CD4-positive, alpha-beta T cell treated with Interleukin-10 for 1 hour (primary cell): ENCODE results near the gene LGMN.

Experiments
- DNase-seq: peaks from one replicate; pipeline ENCODE4 v3.0.0-alpha.2; 2020

Gene LGMN

DNA sequence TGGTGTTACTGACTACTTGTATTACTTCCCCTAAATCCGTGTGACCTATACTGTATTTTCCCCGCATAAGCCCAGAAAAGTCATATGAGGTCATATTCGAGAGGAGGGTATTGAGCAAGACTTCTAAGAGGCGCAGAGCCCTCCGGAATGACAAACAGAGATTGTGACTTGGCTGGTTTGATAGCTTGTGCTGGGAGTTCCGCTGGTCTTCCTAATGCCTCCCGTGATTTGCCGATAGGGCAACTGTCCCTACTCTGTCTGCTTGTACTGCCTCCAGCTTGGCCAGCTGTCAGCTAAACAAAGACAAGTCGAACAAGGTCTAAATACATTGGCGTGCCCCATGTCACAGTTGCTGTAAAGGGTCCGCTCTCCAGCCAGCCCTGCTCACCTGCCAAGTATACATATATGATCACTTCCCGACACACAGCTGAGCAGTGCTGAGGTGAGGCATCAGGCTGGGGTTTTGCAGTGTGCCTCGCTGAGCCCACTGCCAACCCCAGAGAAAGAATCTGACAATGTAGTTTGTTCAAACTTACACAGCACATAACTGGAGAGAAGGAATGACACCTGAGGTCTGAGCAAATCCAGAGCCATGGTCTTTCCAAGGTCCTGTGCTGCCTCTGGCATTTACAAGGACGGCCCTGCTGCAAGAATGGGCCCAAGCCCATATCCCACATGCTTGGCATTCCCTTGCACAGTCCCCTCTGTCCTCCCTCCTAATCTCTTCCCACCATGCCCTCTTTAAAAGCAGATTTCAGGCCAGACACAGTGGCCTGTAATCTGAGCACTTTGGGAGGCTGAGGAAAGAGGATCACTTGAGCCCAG is 23.7 kb downstream of the LGMN start:
- no peak for DNase-seq

DNA sequence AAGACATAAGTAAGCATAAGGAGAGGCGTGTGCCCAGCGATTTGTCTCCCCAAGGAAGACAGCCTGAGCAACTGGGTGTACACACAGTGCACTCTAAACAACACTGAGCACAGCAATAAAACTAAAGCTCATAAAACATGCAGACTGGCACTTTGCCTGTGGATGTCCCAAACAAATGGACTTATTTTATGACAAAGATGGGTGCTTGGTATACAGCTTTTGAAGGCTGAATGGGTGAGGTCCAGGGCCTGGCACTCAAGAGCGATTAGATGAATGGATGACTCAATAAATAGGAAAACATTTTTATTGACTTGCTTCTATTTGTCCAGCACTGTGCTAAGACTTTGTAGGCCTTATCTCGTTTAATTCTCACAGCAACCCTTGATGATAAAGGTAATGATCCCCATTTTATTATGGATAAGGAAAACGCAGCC is 28.5 kb downstream of the LGMN start:
- DNase-seq: no peak

DNA sequence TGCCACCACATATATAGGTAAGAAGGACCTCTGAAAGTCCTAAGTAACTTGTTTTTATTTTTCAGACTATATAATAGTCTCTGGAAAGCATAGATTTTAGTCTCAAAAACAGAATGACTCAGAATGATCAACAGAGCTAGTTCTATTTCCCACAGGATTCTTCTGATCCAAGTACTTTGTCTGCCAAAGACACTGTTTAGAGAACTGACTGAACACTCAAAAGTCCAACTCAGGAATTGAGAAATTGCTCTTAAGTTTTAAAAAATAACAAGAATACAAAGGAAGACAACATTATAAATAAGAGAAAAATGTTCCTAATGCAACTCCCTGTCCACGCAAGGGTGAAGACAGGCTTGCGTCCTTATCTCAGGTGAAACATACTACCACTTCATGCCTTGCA is 29.0 kb downstream of the LGMN start:
- no peak for DNase-seq

GRCh38 chr14:92718664-92719063 is 29.8 kb downstream of the LGMN start:
- no peak for DNase-seq

DNA sequence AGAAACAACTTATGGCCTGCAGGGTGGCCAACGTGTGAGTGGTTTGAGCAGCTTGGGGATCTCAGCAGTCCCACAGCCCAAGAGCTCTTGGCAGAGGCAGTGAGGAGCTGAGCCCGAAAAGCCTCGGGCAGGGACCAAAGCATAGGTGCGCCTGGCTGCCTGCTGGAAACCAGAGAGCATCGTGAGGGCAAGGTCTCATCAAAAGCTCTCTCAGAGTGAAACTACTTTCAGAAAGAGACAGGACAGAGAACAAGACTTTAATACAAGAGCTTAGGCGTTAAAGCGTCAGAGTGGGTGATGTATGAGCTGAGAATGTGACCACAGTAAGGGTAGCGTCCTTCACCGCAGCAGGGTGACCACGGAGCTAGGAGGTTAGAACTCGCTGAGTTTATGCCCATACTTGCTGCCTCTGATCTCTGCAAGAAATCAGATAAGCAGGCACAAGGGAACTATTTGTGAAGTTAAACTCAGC is 30.8 kb downstream of the LGMN start:
- DNase-seq: no peak

DNA sequence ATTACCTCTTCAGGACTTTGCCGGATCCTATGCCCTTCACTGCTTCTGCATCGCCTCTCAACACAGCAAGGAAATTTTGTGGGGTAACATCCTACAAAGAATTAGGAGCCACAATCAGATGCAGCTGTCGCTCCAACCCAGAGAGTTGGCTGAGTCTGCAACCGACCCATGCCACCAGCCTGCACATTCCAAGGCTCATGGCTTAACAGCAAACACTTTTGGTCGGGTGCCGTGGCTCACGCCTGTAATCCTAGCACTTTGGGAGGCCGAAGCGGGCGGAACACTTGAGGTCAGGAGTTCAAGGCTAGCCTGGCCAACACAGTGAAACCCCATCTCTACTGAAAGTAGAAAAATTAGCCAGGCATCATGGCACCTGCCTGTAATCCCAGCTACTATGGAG is 32.3 kb downstream of the LGMN start:
- DNase-seq: no peak

- DNase-seq: peak; percentile 78
Measured at GRCh38 chr14:92714739-92715307, 33.6 kb downstream of the LGMN start.

DNA sequence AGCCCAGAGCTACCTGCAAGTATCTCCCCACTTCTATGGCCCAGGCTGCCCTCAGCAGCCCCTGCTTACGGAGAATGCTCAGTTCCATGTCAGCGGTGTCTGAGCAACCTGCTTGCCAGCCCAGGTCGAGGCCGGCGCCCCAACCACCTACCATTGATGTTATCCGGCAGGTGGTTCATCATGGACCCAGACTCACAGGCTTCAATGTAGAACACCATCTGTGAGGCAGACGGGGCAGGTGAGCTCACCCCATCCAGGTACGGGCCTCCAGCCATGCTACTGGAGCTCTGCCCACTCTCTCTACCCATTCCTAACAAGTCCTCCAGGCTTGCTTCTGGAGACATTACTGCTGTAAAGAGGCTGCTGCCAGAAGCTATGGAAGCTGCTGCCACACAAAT is 35.8 kb downstream of the LGMN start:
- no peak for DNase-seq

- DNase-seq: no peak
Measured at GRCh38 chr14:92711976-92712653, 36.3 kb downstream of the LGMN start.

DNA sequence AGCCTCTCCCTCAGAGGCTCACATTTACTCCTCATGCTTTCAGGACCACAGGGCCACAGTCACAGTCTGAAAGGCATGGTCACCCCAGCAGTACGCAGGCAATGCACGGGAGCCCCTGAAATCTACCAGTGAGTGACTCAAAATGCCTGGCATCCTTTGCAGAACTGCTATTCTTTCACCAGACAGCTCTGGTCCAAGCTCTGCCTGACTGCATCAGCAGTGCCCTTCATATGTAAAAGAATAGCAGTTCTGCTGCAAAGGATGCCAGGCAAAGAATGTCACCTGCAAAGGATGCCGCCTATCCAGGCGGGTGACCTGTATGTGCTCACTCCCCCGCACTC is 38.5 kb downstream of the LGMN start:
- DNase-seq: no peak

DNA sequence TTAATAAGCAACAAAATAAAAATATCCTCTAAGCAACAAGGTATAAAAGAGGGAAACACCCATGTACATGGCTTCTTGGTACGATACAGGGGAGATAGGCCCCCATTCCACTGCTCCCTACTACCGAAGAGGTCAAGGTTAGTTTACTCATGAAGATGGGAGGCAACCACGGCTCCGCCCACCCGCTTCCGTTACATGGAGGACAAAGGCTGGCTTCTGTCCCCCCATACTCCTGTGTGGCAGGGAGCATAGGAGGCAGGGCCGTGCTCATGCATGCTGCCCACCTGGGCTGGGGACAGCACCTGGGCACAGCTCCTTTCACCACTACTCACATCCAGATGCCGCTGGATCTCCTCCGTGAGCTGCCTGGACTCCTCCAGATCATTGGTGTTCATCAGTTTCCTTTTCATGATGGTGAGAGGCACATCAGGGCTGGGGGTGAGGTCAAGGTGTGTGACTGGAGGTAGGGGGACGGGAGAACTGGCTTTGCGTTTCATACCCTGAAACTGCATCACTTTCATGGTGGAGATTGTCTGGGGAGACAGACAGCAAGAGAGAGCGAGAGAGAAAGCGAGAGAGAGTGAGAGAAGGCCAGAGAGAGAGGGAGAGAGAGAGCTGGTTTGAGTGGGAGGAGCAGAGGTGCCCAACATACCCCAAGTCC is 39.0 kb downstream of the LGMN start:
- DNase-seq: no peak

- DNase-seq: no peak
Measured at GRCh38 chr14:92706386-92706785, 42.0 kb downstream of the LGMN start.

DNA sequence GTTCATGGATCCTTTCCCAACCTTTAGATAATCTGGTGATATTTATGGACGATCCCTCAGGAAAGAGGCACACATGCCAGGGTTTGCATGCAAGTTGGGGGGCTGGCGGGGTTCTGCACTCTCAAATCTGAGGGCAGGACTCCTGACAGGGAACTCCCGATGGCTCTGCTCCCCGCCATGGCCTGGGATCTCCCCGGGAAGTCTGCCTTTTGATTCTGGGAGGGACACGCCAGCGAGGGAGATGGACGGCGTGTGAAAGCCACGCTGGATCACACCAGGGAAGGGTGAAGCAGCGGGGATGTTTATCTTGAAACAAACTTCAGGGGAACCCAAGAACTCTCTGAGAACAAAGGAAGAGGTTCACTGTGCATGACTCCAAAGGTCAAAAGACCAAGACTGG is 43.6 kb downstream of the LGMN start:
- no peak for DNase-seq

DNA sequence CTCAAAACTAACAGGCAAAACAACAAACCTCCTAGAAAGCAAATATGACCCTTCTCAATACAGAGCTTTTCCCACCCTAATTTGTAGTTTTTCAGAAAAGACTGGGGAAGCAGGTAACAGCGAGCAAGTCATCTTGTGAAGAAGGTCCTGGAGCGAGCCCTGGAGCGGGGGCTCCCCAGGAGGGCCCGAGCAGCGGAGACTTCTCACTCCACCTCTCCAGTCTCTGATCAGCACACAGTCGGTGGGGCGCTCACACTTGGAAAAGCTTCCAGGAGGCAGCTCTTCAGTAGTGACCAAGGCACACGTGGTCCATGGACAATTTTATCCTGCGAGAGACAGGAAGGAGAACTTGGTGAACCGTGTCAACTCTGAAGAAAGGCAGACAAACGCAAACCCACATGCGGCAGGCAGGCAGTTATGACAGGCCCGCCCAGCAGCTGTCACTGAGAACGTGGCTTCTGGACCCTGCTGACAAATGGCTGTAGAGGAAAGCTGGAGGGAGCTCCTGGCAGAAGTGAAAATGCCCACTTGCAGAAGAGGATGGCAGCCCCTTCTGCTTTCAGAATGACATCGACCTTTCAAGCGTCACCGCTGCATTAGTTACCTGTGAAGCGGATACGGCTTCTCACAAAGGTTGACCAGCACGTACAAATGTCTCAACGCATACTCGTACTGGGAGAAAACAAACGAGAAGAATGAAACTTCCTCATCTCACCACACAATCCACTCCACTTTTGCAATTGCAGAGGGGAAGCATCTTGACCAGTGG is 44.2 kb downstream of the LGMN start:
- DNase-seq: peak; percentile 23

DNA sequence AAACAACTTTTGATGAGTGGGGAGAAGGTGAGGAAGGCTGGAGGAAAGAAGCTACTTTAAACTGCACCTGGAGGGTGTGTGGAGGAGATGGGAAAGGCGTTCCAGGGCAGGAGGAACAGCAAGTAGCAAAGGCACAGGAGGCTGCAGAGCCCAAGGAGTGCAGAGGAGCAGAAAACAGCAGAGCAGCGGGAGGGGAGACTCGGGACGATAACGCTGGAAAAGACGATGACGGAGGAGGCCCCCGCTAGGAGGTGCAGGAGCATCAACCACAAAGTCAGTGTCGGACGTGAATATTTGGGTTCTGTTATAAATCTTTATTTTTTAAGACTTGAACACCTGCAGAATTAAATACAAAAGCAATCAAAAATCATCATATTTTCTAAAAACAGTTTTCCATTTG is 44.9 kb downstream of the LGMN start:
- DNase-seq: no peak

DNA sequence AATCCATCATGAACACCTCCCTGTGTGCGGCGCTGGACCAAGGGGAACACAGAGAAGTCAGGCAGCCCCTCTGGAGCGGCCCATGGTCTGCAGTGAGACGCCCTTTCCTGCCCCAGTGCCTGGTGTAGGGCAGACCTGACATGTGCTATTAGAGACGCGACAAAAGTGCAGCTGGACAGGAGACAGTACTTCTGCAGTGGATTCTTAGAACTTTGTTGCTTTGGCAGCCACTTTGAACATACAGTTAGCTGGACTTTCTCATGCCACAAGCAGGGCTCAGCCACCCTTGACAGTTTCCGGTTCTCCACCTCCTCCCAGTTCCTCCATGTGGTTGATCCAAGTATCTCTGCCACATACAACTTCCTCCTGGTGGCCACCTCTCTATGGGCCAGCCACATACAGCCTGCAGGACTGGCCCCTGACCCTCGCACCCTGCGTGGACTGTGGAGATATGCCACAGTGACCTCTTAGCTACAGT is 45.9 kb downstream of the LGMN start:
- no peak for DNase-seq

DNA sequence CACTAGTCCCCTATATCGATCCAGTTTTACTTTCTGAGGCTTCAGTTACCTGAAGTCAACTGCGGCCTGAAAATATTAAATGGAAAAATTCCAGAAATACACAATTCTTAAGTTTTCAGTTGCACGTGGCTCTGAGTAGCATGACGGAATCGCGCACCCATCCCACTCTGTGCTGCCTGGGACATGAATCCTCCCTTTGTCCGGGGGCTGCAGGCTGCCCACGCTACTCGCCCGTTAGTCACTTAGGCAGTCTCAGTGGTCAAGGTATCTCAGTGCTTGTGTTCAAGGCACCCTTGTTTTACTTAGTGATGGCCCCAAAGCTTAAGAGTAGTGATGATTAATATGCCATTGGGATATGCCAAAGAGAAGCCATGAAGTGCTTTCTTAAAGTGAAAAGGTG is 46.6 kb downstream of the LGMN start:
- DNase-seq: no peak

DNA sequence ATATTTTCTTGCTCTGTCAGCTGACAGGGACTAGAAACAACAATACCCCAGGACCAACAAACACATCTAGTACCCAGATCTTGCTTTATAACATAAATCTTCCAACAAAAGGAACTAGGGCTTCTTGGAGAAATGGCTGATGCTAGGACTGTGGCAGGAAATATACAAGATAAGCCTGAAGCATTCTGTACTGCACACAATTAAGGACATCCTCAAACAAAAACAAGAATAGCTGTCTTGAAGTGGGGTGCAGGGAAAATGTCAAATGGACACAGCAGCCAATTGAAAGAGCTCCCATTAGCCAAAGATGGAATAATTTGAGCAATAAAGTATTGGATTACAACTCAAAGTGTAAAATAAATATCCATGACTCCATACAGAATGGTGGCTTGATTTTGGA is 50.0 kb downstream of the LGMN start:
- DNase-seq: no peak

DNA sequence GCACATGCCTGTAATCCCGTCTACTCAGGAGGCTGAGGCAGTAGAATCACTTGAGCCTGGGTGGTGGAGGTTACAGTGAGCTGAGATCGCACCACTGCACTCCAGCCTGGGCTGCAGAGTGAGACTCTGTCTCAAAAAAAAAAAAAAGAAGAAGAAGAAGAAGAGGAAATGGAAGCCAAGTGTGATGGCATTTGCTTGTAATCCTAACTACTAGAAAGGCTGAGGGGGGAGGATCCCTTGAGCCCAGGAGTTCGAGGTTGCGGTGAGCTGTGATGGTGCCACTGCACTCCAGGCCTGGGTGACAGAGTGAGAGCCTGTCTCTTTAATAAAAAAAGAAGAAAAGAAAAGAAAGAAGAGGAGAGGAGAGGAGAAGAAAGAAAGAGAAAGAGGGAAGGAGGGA is 52.1 kb downstream of the LGMN start:
- no peak for DNase-seq

DNA sequence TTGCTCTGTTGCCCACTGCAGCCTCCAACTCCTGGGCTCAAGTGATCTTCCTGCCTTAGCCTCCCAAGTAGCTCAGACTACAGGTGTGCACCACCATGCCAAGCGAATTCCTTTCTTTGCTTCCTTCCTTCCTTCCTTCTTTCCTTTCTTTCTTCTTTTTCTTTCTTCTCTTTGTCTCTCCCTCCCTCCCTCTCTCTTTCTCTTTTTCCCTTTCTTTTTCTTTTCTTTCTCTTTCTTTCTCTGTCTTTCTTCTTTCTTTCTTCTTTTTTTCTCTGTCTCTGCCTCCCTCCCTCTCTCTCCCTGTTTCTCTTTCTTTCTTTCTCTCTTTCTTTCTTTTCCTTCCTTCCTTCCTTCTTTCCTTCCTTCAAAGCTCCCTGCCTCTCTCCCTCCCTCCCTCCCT is 52.9 kb downstream of the LGMN start:
- no peak for DNase-seq

DNA sequence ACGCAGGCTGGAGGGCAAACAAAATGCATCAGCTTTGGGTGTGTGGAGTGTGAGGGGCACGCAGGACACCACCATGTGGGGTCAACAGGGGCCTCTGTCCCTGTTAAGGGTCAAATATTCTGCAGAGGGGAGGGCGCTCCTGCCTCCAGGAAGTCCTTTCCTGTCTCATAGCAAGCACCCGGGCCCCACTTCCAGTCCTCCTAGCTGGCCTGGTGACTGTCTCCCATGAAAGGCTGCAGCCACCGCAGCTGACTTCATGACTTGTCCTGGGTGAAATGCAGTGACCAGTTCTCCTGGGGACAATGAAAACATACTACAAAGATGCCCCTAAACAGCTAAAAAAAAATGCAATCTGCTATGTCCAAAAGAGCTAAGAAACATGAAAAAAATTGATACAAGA is 53.6 kb downstream of the LGMN start:
- DNase-seq: no peak

- DNase-seq: no peak
Measured at GRCh38 chr14:92693998-92694795, 54.2 kb downstream of the LGMN start.
